IMR-90 (cell line): ENCODE data around the gene CACNG6.

ENCODE experiments used
- BHLHE40 ChIP-seq: fragments of 150-350 bp; IDR thresholded peaks from 2 replicates; pipeline ENCODE4 v1.6.1; 2016; ENCODE audit warnings: mild to moderate bottlenecking, low read depth, low read length
- CEBPB ChIP-seq: IDR thresholded peaks from 2 replicates; pipeline ENCODE4 v1.6.1; 2012; ENCODE audit warnings: low read depth, low read length, improper control_type of control experiment
- CHD1 ChIP-seq: IDR thresholded peaks from 2 replicates; pipeline ENCODE4 v1.6.1; 2012; ENCODE audit warnings: low read depth, low read length, improper control_type of control experiment
- FOS ChIP-seq: fragments of 150-350 bp; IDR thresholded peaks from 2 replicates; pipeline ENCODE4 v1.6.1; 2016; ENCODE audit warnings: low read depth, low read length
- MAZ ChIP-seq: IDR thresholded peaks from 2 replicates; pipeline ENCODE4 v1.6.1; 2012; ENCODE audit warnings: low read depth, mild to moderate bottlenecking, low read length, improper control_type of control experiment, moderate library complexity, borderline replicate concordance
- MXI1 ChIP-seq: IDR thresholded peaks from 2 replicates; pipeline ENCODE4 v1.6.1; 2012; ENCODE audit warnings: low read depth, mild to moderate bottlenecking, low read length, moderate library complexity, borderline replicate concordance
- POLR2A ChIP-seq: IDR thresholded peaks from 2 replicates; pipeline ENCODE4 v1.6.1; 2012; ENCODE audit warnings: mild to moderate bottlenecking, low read depth, low read length
- RAD21 ChIP-seq: IDR thresholded peaks from 2 replicates; pipeline ENCODE4 v1.6.1; 2012; ENCODE audit warnings: low read length, improper control_type of control experiment
- RFX5 ChIP-seq: IDR thresholded peaks from 2 replicates; pipeline ENCODE4 v1.8.0; 2012; ENCODE audit warnings: low read depth, mild to moderate bottlenecking, low read length, moderate library complexity
- SMC3 ChIP-seq: fragments of 150-350 bp; IDR thresholded peaks from 2 replicates; pipeline ENCODE4 v1.6.1; 2016; ENCODE audit warnings: low read depth, mild to moderate bottlenecking, antibody characterized with exemption, low read length, moderate library complexity
- TF ChIP-seq, protein P1 (sequence below): conservative IDR thresholded peaks from 2 replicates; pipeline ENCODE4 v1.5.1; 2012; ENCODE audit warnings: mild to moderate bottlenecking, low read depth, low read length, improper control_type of control experiment
- TF ChIP-seq, protein P2 (sequence below): fragments of 150-350 bp; IDR thresholded peaks from 2 replicates; pipeline ENCODE4 v1.6.1; 2017; ENCODE audit warnings: mild to moderate bottlenecking, antibody characterized with exemption, low read length, low read depth
- TF ChIP-seq, protein P3 (sequence below): fragments of 150-350 bp; IDR thresholded peaks from 2 replicates; pipeline ENCODE4 v1.6.1; 2016; ENCODE audit warnings: low read depth, mild to moderate bottlenecking, low read length, moderate library complexity, borderline replicate concordance

DNA sequence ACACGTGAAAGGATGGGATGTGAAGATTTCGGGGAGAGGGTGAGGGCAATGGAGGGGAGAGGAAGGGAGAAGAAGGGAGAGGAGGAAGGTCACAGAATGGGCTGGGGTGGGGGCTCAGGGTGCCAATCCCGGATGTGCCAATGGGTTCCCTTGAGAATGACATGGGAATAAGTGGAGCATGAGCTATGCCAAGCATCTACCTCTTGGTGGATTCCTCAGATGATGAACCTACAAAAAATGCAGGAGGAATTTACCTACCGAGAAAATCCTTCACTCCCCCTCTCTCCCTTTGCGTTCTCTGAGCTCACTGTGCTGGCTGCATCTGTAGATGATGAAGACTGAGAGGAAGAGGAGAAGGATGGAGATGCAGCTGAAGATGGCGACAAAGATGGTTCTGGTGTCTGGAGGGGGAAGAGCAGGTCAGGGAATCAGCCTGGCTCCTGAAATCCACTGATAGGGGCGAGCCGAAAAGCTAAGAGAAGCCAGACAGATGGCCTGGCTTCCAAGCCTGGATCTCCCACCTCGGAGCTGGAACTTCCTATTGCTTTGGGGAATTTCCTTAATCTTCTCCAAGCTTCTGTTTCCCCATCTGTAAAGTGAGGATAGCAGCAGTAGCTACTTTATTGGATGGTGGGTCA lies 50.7 kb downstream of the CACNG6 start:
- TF ChIP-seq, protein P1, sequence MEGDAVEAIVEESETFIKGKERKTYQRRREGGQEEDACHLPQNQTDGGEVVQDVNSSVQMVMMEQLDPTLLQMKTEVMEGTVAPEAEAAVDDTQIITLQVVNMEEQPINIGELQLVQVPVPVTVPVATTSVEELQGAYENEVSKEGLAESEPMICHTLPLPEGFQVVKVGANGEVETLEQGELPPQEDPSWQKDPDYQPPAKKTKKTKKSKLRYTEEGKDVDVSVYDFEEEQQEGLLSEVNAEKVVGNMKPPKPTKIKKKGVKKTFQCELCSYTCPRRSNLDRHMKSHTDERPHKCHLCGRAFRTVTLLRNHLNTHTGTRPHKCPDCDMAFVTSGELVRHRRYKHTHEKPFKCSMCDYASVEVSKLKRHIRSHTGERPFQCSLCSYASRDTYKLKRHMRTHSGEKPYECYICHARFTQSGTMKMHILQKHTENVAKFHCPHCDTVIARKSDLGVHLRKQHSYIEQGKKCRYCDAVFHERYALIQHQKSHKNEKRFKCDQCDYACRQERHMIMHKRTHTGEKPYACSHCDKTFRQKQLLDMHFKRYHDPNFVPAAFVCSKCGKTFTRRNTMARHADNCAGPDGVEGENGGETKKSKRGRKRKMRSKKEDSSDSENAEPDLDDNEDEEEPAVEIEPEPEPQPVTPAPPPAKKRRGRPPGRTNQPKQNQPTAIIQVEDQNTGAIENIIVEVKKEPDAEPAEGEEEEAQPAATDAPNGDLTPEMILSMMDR: no peak
- TF ChIP-seq POLR2A (no peak), RAD21 (no peak), RFX5 (no peak), MXI1 (no peak), SMC3 (no peak), BHLHE40 (no peak), CEBPB (no peak), CHD1 (no peak), MAZ (no peak), FOS (no peak)
- TF ChIP-seq, protein P2, sequence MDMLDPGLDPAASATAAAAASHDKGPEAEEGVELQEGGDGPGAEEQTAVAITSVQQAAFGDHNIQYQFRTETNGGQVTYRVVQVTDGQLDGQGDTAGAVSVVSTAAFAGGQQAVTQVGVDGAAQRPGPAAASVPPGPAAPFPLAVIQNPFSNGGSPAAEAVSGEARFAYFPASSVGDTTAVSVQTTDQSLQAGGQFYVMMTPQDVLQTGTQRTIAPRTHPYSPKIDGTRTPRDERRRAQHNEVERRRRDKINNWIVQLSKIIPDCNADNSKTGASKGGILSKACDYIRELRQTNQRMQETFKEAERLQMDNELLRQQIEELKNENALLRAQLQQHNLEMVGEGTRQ: no peak
- TF ChIP-seq, protein P3, sequence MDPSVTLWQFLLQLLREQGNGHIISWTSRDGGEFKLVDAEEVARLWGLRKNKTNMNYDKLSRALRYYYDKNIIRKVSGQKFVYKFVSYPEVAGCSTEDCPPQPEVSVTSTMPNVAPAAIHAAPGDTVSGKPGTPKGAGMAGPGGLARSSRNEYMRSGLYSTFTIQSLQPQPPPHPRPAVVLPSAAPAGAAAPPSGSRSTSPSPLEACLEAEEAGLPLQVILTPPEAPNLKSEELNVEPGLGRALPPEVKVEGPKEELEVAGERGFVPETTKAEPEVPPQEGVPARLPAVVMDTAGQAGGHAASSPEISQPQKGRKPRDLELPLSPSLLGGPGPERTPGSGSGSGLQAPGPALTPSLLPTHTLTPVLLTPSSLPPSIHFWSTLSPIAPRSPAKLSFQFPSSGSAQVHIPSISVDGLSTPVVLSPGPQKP: no peak
